ENCODE data around the gene SPEM3. TPM values are rescaled to one million over a fixed set of nuclear protein-coding genes. Genes with fewer than 3 reads are reported as not detected.
A peak's percentile ranks its signal among the peaks of the same experiment; 100 is the strongest.

SPEM3 gene
- total RNA-seq, 2 donors from 2014 or later = not detected

DNA sequence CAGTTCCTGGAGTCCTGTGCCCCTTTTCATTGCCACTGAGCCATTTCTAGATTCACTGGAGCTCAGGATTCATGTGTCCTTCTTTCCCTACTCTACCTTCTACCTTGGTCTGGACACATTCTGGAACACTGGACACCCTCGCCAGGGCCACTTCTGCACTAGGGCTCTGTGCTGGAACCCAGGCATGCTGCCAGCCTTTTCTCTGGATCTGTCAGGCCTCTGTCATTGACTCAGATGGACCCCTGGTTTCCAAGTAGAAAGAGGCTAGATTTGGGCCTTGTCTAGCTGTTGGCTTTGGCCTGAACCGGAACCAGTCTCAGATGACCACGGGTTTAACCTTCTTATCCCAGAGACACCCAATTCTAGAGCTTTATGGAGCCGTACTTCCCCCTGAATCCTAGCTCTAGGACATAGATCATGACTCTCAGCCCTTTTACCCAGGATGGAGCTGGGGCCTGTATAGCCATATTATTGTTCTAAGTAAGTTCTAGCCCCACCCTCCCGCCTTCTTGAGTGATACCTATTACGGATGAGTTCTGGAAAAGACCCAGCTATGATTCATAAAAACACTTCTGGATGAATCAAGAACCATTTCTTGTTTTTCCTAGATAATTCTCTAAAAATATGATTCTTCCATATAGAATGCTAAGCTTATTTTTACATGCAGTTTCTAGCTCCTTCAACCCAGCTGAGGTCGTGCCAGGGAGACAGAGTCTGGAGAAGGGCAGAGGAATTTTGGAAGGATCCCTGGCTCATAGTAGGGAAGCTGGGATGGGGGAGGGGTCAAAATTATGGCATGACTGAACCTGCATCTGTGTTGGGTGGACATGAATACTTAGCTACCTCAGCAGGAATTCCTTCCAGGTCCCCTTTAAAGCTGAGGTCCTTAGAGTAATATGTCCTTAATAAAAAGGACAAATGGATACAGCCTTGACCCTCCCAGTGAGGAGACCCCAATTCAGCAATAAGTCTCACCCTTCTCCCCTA lies 15.1 kb downstream of the SPEM3 start:
- peaks cover 39% of the 10 kb centered on the region for H3K4me1 Mint-ChIP-seq (ENCODE audit: low read depth)
- ATAC-seq (replicated peaks in 1 of 2) (no peak), DNase-seq (no peak)
- H3K9me3 Mint-ChIP-seq = peaks cover 0 to 1% of the 10 kb centered on the region in 2 donors
- peaks cover 76% of the 10 kb centered on the region for H3K27me3 Mint-ChIP-seq (ENCODE audit: low read depth)
- no peak overlapping the region for H3K4me3 Mint-ChIP-seq
- peaks cover 2 to 4% of the 10 kb centered on the region in 2 donors for H3K36me3 Mint-ChIP-seq (ENCODE audit: insufficient read depth in 2 of 2)
- no peak overlapping the region for H3K27ac Mint-ChIP-seq

DNA sequence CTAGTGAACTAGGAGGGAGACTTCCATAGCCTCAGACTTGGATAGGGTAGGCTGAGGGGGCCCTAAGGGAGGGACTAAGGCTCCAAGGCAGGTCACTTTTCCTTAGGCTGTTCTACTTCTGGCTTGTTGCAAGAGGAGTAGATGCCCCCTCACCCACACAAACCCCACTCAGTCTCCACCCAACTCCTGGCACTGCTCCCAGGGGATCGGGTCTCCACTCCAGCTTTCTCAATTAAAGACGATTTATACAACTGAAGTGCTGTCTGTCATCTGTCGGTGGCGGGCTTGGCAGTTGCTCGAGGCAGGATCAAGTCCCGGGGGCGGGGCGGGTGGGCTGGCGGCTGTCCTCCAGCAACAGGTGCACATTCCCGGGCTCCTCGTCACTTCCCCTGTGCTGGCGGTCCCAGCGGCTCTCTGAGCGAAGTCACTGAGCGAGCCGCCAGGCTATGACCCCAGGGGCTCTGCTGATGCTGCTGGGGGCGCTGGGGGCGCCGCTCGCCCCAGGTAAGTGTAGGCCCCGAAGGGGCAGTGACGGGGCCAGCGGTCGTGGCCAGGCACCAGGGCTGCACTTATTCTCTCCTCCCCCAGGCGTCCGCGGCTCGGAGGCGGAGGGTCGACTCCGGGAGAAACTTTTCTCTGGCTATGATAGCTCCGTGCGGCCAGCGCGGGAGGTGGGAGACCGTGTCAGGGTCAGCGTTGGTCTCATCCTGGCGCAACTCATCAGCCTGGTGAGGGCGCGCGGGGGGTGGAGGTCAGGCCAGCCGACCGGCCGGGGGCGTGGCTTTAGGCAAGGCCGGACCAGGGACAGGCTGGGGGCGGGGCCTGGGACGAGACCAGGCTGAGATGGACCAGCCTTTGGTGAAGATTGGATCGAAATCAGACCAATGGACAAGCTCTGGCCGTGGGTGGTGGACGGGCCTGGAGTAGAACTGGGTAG lies 16.3 kb downstream of the SPEM3 start, which contains the start of gene CHRNB1:
TSS of gene CHRNB1 (plus strand) at position 380 of the 937 bp plus-strand sequence. CDS start at position 447, 67 bp downstream.
- Mint-ChIP-seq H3K27me3 (ENCODE audit: low read depth) (peaks cover 70% of the 10 kb centered on the region), H3K27ac (no peak within 1 kb of the TSS), H3K9me3 (peaks cover 0 to 1% of the 10 kb centered on the region in 2 donors), H3K4me3 (peak within 1 kb of the TSS; percentile 82 to 83), H3K36me3 (ENCODE audit: insufficient read depth in 2 of 2) (peaks cover 2 to 5% of the 10 kb centered on the region in 2 donors), H3K4me1 (ENCODE audit: low read depth) (peaks cover 33% of the 10 kb centered on the region)
- DNase-seq = peak; percentile 36 to 43
- ATAC-seq (replicated peaks in 1 of 2) = peak; percentile 35 to 68

DNA sequence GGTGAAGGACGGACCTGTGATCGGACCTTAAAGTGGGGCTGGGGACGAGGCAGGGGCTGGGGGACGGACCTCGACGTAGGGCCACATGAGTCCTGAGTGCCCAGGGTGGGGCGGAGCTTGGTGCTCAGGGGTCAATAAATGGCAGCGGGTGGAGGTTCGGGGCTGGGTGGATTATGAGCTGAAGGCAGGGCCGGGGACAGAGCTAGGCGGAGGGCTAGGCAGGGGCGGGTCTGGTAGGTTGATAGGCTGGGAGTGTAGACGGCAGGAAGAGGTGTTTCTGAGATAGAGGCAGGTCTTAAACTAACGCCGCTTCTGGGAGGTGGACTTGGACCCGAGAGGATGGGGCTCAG lies 16.9 kb downstream of the SPEM3 start:
- DNase-seq = peak; percentile 39 to 50
- H3K36me3 Mint-ChIP-seq (ENCODE audit: insufficient read depth in 2 of 2) = peaks cover 0 to 3% of the 10 kb centered on the region in 2 donors
- peak; percentile 71 to 84 for ATAC-seq (replicated peaks in 1 of 2)
- H3K9me3 Mint-ChIP-seq = peaks cover 0 to 1% of the 10 kb centered on the region in 2 donors
- H3K4me1 Mint-ChIP-seq (ENCODE audit: low read depth) = peaks cover 26% of the 10 kb centered on the region
- H3K4me3 Mint-ChIP-seq = peak overlapping the region; percentile 82 to 83
- H3K27me3 Mint-ChIP-seq (ENCODE audit: low read depth) = peaks cover 64% of the 10 kb centered on the region
- no peak overlapping the region for H3K27ac Mint-ChIP-seq

DNA sequence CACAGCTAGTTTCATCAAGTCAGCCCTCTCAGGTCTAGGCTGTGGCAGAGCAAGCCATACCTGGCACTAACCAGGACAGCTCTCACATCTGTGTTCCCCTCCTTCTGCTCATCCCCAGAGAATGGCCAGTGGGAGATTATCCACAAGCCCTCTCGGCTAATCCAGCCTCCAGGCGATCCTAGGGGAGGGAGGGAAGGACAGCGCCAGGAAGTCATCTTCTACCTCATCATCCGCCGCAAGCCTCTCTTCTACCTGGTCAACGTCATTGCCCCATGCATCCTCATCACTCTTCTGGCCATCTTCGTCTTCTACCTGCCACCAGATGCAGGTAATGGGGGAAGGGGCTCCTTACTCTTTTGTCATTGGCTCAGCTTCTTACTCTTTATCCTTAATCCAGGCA lies 19.8 kb downstream of the SPEM3 start:
- H3K27ac Mint-ChIP-seq = no peak overlapping the region
- H3K4me1 Mint-ChIP-seq (ENCODE audit: low read depth) = peaks cover 24% of the 10 kb centered on the region
- peaks cover 39% of the 10 kb centered on the region for H3K27me3 Mint-ChIP-seq (ENCODE audit: low read depth)
- H3K4me3 Mint-ChIP-seq = no peak overlapping the region
- DNase-seq (no peak), ATAC-seq (replicated peaks in 1 of 2) (no peak)
- peaks cover 0 to 3% of the 10 kb centered on the region in 2 donors for H3K36me3 Mint-ChIP-seq (ENCODE audit: insufficient read depth in 2 of 2)
- H3K9me3 Mint-ChIP-seq = peaks cover 0 to 1% of the 10 kb centered on the region in 2 donors

DNA sequence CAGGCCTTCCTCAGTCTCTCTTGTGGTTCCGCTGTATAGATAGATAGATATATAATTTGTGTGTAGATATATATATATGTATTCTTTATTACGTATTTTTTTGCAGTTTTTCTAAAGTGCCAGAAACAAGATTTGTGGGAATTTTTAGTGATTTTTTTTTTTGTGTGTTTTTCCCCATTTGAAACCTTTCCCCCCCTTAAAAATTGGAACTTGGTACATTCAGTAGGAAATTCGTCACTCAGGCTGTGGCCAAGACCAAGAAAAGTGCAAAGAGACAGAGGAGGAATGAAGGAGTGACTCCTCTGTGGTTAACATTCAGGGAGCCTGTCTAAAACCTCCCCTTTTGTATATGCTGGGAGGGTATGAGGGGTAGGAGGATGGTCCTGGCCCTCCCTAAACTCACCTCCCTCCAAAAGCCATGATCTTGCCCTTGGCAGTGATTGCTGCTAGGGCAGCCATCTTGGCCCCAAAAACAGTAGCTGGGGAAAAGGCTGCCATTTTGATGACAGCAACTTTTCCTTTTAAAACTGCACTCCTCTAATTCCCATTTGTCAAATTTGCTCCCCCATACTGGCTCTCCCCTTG lies 31.4 kb downstream of the SPEM3 start:
- H3K4me1 Mint-ChIP-seq (ENCODE audit: low read depth) = peaks cover 17% of the 10 kb centered on the region
- no peak overlapping the region for H3K4me3 Mint-ChIP-seq
- no peaks in the 10 kb centered on the region for H3K9me3 Mint-ChIP-seq
- peaks cover 4 to 7% of the 10 kb centered on the region in 2 donors for H3K36me3 Mint-ChIP-seq (ENCODE audit: insufficient read depth in 2 of 2)
- H3K27me3 Mint-ChIP-seq (ENCODE audit: low read depth) = no peaks in the 10 kb centered on the region
- no peak overlapping the region for H3K27ac Mint-ChIP-seq
- DNase-seq (no peak), ATAC-seq (replicated peaks in 1 of 2) (no peak)

DNA sequence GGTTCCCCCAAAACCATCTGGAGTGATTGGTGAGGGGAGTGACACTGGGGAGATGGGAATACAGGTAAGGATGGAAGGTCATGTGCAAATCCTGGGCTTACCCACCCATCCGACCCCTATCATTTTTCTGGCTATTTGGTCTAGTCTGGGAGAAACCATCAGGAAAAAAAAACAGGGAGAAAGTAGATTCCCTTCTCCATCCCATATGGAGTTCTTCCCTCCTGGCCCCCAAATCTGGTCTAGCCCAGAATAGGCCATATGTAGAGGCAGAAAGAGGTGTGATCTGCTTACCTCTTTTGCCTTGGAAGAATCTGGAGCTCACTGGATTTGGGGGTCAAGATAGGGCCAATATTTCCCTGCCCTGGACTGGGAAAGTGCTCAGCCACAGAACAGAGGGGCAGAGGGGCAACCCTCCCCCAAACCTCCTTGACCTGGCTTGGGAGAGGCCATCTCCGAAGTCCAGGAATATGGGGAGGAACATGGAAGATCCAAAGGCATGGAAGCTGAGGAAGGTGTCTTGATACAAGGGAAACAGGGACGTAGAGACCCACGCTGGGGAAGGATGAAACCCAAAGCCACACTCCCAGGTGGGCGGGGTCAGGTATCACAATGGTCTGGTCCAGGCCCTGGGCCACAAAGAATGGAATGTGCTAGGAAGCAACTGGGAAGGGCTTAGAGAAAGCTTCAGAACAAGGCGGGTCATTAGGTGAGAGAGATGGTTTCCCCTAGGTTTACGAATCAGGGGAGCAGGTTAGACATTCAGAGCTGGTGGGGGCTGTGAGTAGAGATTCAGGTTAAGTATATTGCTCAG lies 32.4 kb downstream of the SPEM3 start:
- Mint-ChIP-seq H3K27me3 (ENCODE audit: low read depth) (no peaks in the 10 kb centered on the region), H3K4me3 (no peak overlapping the region), H3K27ac (peak overlapping the region; percentile 29), H3K9me3 (no peaks in the 10 kb centered on the region), H3K36me3 (ENCODE audit: insufficient read depth in 2 of 2) (peaks cover 0 to 1% of the 10 kb centered on the region in 2 donors), H3K4me1 (ENCODE audit: low read depth) (peaks cover 13% of the 10 kb centered on the region)
- DNase-seq (no peak), ATAC-seq (replicated peaks in 1 of 2) (no peak)

DNA sequence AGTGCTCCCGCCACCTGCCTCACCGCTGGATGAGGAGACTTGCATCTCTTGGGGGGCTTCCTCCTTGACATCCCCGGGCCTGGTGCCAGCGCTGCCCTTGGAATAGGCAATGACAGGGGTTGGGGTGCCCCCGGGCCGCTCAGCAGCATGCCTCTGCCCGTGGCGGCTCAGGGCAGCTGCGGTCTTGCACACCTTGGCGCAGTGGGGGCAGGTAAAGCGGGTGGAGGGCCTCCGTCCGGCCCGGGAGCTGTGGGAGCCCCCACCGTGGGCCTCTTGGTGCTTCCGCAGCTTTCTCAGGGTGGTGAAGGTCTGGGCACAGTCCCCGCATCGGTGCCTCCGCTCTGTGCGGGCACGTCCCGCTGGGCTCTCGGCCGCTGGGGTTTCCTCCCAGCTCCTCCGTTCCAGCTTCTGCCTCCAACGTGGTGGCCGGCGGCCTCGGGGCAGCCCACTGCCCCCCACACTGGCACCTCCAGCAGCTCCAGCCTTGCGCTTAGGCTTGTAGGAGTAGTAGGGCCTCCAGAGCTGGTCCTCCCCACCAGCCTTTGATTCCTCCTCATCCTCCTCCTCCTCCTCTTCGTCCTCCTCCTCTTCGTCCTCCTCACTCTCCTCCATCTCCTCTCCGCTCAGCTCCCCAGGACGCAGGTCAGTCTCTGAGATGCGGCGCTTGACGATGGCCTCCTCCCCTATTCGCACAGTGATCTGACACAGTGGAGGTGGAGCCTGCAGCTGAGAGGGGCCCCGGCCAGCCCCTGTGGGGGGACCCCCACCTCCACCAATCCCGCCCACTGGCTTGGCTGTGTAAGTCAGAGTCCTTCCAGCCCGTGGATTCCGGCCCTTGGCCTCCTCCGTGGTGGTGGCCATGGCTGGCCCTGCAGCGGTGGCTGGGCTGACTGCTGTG lies 34.1 kb downstream of the SPEM3 start:
- H3K9me3 Mint-ChIP-seq = no peaks in the 10 kb centered on the region
- DNase-seq = no peak
- H3K4me3 Mint-ChIP-seq = no peak overlapping the region
- H3K4me1 Mint-ChIP-seq (ENCODE audit: low read depth) = peaks cover 9% of the 10 kb centered on the region
- H3K27me3 Mint-ChIP-seq (ENCODE audit: low read depth) = no peaks in the 10 kb centered on the region
- no peak overlapping the region for H3K27ac Mint-ChIP-seq
- ATAC-seq (replicated peaks in 1 of 2) = no peak
- H3K36me3 Mint-ChIP-seq (ENCODE audit: insufficient read depth in 2 of 2) = no peaks in the 10 kb centered on the region

DNA sequence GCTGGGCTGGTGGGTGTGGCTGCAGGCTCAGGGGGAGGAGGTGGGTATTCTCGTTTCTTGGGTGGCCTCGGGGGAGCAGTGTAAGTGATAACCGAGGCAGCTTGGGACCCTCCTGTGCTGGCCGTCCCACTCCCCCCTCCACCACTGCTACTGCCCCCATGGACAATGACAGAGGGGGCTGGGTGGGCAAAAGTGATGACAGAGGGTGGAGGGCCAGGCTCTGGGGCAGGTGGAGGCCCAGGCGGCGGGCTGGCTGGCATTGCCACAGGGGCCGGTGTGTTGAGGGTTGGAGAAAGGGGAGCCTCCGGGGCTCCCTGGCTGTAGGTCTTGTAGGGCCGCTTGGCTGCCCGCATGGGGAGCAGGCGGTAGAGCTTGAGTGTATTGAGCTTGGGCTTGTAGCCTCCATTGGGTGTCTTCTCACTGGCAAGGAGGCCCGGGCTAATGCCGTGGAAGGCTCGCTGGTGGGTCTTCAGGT lies 34.8 kb downstream of the SPEM3 start:
- no peak for DNase-seq
- ATAC-seq (replicated peaks in 1 of 2) = no peak
- Mint-ChIP-seq H3K9me3 (no peaks in the 10 kb centered on the region), H3K36me3 (ENCODE audit: insufficient read depth in 2 of 2) (peaks cover 0 to 1% of the 10 kb centered on the region in 2 donors), H3K4me3 (no peak overlapping the region), H3K27ac (no peak overlapping the region), H3K27me3 (ENCODE audit: low read depth) (no peaks in the 10 kb centered on the region), H3K4me1 (ENCODE audit: low read depth) (peaks cover 10% of the 10 kb centered on the region)

DNA sequence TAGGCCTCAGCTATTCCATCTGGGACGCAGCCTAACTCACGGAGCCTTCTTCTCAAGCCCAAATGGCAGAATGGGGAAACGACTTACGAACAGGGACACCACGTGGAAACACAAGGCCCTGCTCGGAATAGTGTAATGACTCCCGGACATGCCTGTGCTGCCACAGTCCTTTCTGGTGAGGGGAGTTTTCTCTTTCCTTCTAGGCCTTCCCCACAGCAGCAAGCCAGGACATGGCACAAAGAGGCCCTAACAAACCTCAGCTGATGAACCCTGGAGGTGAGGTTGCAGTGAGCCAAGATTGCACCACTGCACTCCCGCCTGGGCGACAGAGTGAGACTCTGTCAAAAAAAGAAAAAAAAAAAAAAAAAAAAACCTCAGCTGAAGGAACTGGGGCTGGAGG lies 35.4 kb downstream of the SPEM3 start:
- ATAC-seq (replicated peaks in 1 of 2) = no peak
- Mint-ChIP-seq H3K27ac (no peak overlapping the region), H3K27me3 (ENCODE audit: low read depth) (no peaks in the 10 kb centered on the region), H3K4me3 (no peak overlapping the region), H3K9me3 (no peaks in the 10 kb centered on the region), H3K36me3 (ENCODE audit: insufficient read depth in 2 of 2) (peaks cover 0 to 1% of the 10 kb centered on the region in 2 donors), H3K4me1 (ENCODE audit: low read depth) (peaks cover 10% of the 10 kb centered on the region)
- no peak for DNase-seq

DNA sequence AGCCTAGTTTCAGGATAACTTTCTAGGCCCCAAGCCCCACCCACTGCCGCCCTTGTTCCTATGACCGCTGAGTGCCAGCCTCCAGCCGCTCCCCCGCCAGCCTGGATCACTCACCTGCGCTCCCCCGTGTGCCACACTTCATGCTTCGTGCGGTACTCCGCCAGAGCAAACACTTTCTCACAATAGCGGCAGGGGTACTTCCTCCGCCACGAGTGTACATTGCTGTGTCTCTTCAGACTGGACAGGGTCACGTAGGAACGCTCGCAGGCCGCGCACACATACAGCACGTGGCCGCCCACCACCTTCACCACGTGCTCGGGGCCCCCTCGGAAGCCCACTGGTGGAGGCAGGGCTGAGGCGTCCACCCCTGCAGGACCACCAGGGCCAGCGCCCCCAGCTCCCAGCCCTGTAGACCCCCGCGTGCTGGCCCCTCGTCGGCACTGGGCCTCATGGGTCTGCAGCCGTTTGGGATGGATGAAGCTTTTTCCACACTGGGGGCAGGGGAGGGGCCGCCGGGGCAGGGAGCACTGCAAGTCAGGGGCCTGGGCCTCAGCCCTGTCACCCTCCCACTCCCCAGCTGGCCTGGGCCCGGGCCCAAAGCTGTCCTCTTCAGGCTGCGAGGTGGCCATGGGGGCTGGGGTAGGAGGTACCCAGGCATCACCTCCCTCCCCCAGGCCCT lies 37.1 kb downstream of the SPEM3 start:
- H3K4me1 Mint-ChIP-seq (ENCODE audit: low read depth) = peaks cover 10% of the 10 kb centered on the region

DNA sequence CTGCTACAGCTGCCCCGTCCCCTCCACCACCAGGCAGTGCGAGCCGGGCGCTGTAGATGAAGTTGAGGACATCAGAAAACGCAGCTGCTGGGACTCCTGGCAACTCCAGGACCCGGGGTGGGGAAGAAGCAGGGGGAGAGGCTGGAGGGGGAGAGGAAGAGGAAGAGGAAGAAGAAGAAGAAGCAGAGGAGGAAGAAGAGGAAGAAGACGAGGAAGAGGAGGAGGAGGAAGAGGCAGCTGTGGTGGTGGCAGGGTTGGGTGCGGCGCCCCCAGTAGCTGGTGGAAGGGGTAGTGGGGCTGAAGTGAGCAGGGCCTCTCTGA lies 37.6 kb downstream of the SPEM3 start:
- ATAC-seq (replicated peaks in 1 of 2) = no peak
- no peak for DNase-seq
- Mint-ChIP-seq H3K27me3 (ENCODE audit: low read depth) (no peaks in the 10 kb centered on the region), H3K4me1 (ENCODE audit: low read depth) (peaks cover 11% of the 10 kb centered on the region), H3K4me3 (no peak overlapping the region), H3K27ac (peak overlapping the region; percentile 78), H3K9me3 (no peaks in the 10 kb centered on the region), H3K36me3 (ENCODE audit: insufficient read depth in 2 of 2) (peaks cover 0 to 1% of the 10 kb centered on the region in 2 donors)

More for the DNA sequence above, 37.1 kb downstream of the SPEM3 start:
- DNase-seq = no peak
- H3K27ac Mint-ChIP-seq = no peak overlapping the region
- no peak overlapping the region for H3K4me3 Mint-ChIP-seq
- H3K9me3 Mint-ChIP-seq = no peaks in the 10 kb centered on the region
- ATAC-seq (replicated peaks in 1 of 2) = no peak
- H3K36me3 Mint-ChIP-seq (ENCODE audit: insufficient read depth in 2 of 2) = peaks cover 0 to 1% of the 10 kb centered on the region in 2 donors
- no peaks in the 10 kb centered on the region for H3K27me3 Mint-ChIP-seq (ENCODE audit: low read depth)

Data from activated T-cell treated with anti-CD3 and anti-CD28 coated beads, Interleukin-2, amount 50 U/mL, for 72 hours (primary cell).